ENCODE results near the gene INF2.
"Not testable (repeated sequence)": the region's sequence is repeated elsewhere in the genome, so short reads cannot be mapped to it uniquely, and the experiment has no call there.

Gene INF2

DNA sequence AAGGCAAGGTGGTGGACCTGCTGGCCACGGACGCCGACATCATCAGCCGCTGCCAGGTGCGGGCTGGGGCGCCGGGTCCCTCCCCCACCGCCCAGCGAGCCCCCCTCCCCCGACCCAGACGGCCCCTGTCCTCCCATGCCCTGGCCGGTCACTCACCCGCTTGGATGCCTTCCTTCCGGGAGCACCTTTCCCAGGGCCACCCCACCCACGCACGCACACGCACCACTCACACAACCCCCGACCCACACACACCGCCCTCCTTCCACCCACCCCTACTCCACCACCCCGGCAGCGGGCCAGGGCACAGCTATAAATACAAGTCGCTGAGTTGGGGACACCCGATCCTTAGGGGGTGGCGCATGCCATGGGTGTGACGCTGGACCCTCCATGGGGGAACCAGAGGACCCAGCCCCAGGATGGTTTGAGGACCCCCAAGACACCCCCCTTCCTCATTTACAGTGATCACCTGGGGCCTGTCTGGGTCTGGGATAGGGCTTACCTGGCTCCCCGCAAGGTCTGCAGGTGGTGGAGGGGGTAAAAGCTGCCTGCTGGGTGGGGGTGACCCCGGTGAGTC, 35.1 kb downstream of the INF2 start:
- TF ChIP-seq TAF1 (IDR thresholded peaks at IDR 0.05; ENCODE audit: low read depth, low read length): no peak
- no peak for TF ChIP-seq PAX5 (IDR thresholded peaks at IDR 0.05; ENCODE audit: insufficient read depth, low read length, severe bottlenecking)
- TF ChIP-seq POLR2A (IDR thresholded peaks at IDR 0.05; ENCODE audit: low read depth, low read length): no peak
- no peak for TF ChIP-seq POLR2AphosphoS5 (IDR thresholded peaks at IDR 0.05; ENCODE audit: low read depth, low read length)
- TF ChIP-seq POU2F2 (IDR thresholded peaks at IDR 0.05; ENCODE audit: low read depth, low read length): no peak
- no peak for TF ChIP-seq SPI1 (IDR thresholded peaks at IDR 0.05; ENCODE audit: low read depth, low read length)
- DNase-seq (ENCODE audit: insufficient read length, low spot score): no peak
- no peak for FAIRE-seq

GRCh38 chr14:104724981-104725771, 35.8 kb downstream of the INF2 start:
- TF ChIP-seq POU2F2 (IDR thresholded peaks at IDR 0.05; ENCODE audit: low read depth, low read length) (no peak), SPI1 (IDR thresholded peaks at IDR 0.05; ENCODE audit: low read depth, low read length) (no peak), POLR2AphosphoS5 (IDR thresholded peaks at IDR 0.05; ENCODE audit: low read depth, low read length) (no peak), POLR2A (IDR thresholded peaks at IDR 0.05; ENCODE audit: low read depth, low read length) (no peak), PAX5 (IDR thresholded peaks at IDR 0.05; ENCODE audit: insufficient read depth, low read length, severe bottlenecking) (no peak), TAF1 (IDR thresholded peaks at IDR 0.05; ENCODE audit: low read depth, low read length) (no peak)
- DNase-seq (ENCODE audit: insufficient read length, low spot score) (no peak), FAIRE-seq (no peak)

GRCh38 chr14:104725772-104726548, 36.5 kb downstream of the INF2 start:
- DNase-seq (ENCODE audit: insufficient read length, low spot score): no peak
- TF ChIP-seq POU2F2 (IDR thresholded peaks at IDR 0.05; ENCODE audit: low read depth, low read length): no peak
- TF ChIP-seq PAX5 (IDR thresholded peaks at IDR 0.05; ENCODE audit: insufficient read depth, low read length, severe bottlenecking): no peak
- no peak for TF ChIP-seq TAF1 (IDR thresholded peaks at IDR 0.05; ENCODE audit: low read depth, low read length)
- no peak for TF ChIP-seq POLR2A (IDR thresholded peaks at IDR 0.05; ENCODE audit: low read depth, low read length)
- no peak for TF ChIP-seq SPI1 (IDR thresholded peaks at IDR 0.05; ENCODE audit: low read depth, low read length)
- no peak for TF ChIP-seq POLR2AphosphoS5 (IDR thresholded peaks at IDR 0.05; ENCODE audit: low read depth, low read length)
- FAIRE-seq: no peak

GRCh38 chr14:104726600-104727451, 37.4 kb downstream of the INF2 start:
- DNase-seq (ENCODE audit: insufficient read length, low spot score) (no peak), FAIRE-seq (no peak)
- no peak for TF ChIP-seq POLR2AphosphoS5 (IDR thresholded peaks at IDR 0.05; ENCODE audit: low read depth, low read length)

GRCh38 chr14:104728631-104729030, 39.2 kb downstream of the INF2 start:
- TF ChIP-seq POLR2A (IDR thresholded peaks at IDR 0.05; ENCODE audit: low read depth, low read length) (no peak), PAX5 (IDR thresholded peaks at IDR 0.05; ENCODE audit: insufficient read depth, low read length, severe bottlenecking) (no peak), POU2F2 (IDR thresholded peaks at IDR 0.05; ENCODE audit: low read depth, low read length) (no peak), TAF1 (IDR thresholded peaks at IDR 0.05; ENCODE audit: low read depth, low read length) (no peak), POLR2AphosphoS5 (IDR thresholded peaks at IDR 0.05; ENCODE audit: low read depth, low read length) (no peak), SPI1 (IDR thresholded peaks at IDR 0.05; ENCODE audit: low read depth, low read length) (no peak)
- FAIRE-seq (no peak), DNase-seq (ENCODE audit: insufficient read length, low spot score) (no peak)

DNA sequence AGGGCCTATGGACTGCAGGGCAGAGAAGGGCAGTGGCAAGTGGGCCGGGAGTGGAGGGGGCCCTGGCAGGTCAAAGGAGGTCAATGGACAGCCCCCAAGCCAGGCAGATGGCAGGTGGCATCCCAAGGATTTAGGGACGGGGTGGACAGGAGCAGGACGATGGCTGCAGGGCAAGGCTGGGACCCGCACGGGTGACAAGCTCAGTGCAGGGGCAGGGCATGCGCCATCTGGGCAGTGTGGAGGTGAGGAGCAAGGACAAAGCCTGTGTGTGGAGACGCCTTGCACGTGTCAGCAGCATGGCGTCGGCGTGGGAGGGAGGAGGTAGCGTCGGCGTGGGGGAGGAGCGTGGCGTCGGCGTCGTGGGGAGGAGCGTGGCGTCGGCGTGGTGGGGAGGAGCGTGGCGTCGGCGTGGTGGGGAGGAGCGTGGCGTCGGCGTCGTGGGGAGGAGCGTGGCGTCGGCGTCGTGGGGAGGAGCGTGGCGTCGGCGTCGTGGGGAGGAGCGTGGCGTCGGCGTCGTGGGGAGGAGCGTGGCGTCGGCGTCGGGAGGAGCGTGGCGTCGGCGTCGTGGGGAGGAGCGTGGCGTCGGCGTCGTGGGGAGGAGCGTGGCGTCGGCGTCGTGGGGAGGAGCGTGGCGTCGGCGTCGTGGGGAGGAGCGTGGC, 39.9 kb downstream of the INF2 start:
- DNase-seq (ENCODE audit: insufficient read length, low spot score); FAIRE-seq: not testable (repeated sequence)

DNA sequence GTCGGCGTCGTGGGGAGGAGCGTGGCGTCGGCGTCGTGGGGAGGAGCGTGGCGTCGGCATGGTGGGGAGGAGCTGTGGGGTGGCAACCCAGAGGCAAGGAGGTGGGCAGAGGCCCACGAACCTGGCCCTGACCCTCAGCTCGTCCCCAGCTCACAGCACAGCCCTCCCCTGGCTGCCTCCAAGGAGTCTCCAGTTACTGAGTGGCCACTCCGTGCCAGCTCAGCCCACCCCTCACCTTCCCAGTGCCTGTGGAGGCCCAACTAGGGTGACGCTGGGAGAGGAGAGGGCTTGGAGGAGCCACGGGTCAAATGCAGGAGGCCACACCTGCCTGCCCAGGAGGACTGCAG, 40.4 kb downstream of the INF2 start:
- TF ChIP-seq POU2F2 (IDR thresholded peaks at IDR 0.05; ENCODE audit: low read depth, low read length) (no peak), SPI1 (IDR thresholded peaks at IDR 0.05; ENCODE audit: low read depth, low read length) (no peak), POLR2AphosphoS5 (IDR thresholded peaks at IDR 0.05; ENCODE audit: low read depth, low read length) (no peak), POLR2A (IDR thresholded peaks at IDR 0.05; ENCODE audit: low read depth, low read length) (no peak), TAF1 (IDR thresholded peaks at IDR 0.05; ENCODE audit: low read depth, low read length) (no peak), PAX5 (IDR thresholded peaks at IDR 0.05; ENCODE audit: insufficient read depth, low read length, severe bottlenecking) (no peak)
- FAIRE-seq (no peak), DNase-seq (ENCODE audit: insufficient read length, low spot score) (no peak)

DNA sequence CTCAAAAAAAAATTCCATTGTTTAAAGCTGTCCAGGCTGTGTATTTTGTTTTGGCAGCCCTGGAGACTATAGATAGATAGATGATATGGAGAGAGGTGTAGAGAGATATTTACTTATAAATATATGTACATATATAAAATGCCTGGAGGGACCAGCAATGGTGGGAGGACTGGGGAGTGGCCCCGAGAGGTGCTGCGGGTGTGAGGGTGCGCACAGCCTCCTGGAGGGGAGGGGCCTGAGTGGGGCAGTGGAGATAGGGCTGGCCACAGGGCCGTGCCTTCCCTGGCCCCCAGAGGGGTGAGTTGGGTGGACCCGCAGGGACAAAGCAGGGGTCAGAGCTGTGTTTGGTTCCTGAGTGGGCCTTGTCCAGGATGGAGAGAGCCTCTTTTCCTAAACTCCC, 41.1 kb downstream of the INF2 start:
- TF ChIP-seq TAF1 (IDR thresholded peaks at IDR 0.05; ENCODE audit: low read depth, low read length) (no peak), POLR2AphosphoS5 (IDR thresholded peaks at IDR 0.05; ENCODE audit: low read depth, low read length) (no peak), SPI1 (IDR thresholded peaks at IDR 0.05; ENCODE audit: low read depth, low read length) (no peak), POU2F2 (IDR thresholded peaks at IDR 0.05; ENCODE audit: low read depth, low read length) (no peak), PAX5 (IDR thresholded peaks at IDR 0.05; ENCODE audit: insufficient read depth, low read length, severe bottlenecking) (no peak), POLR2A (IDR thresholded peaks at IDR 0.05; ENCODE audit: low read depth, low read length) (no peak)
- FAIRE-seq (no peak), DNase-seq (ENCODE audit: insufficient read length, low spot score) (no peak)
